ENCODE measurements around the gene FRY.

- TF ChIP-seq SNAI2 (CRISPR knock-in tag; IDR thresholded peaks at IDR 0.05), result no peak
- no peak for TF ChIP-seq CREB5 (CRISPR knock-in tag; IDR thresholded peaks at IDR 0.05; ENCODE audit: low read depth)
- TF ChIP-seq ZFP3 (CRISPR knock-in tag; IDR thresholded peaks at IDR 0.05), result no peak
- TF ChIP-seq, protein P1, sequence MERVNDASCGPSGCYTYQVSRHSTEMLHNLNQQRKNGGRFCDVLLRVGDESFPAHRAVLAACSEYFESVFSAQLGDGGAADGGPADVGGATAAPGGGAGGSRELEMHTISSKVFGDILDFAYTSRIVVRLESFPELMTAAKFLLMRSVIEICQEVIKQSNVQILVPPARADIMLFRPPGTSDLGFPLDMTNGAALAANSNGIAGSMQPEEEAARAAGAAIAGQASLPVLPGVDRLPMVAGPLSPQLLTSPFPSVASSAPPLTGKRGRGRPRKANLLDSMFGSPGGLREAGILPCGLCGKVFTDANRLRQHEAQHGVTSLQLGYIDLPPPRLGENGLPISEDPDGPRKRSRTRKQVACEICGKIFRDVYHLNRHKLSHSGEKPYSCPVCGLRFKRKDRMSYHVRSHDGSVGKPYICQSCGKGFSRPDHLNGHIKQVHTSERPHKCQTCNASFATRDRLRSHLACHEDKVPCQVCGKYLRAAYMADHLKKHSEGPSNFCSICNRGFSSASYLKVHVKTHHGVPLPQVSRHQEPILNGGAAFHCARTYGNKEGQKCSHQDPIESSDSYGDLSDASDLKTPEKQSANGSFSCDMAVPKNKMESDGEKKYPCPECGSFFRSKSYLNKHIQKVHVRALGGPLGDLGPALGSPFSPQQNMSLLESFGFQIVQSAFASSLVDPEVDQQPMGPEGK (CRISPR knock-in tag; IDR thresholded peaks at IDR 0.05; ENCODE audit: borderline replicate concordance), result no peak
- TF ChIP-seq CSDC2 (CRISPR knock-in tag; IDR thresholded peaks at IDR 0.05), result no peak
- TF ChIP-seq TCF4 (CRISPR knock-in tag; IDR thresholded peaks at IDR 0.05; ENCODE audit: borderline replicate concordance), result no peak
- TF ChIP-seq TOX (CRISPR knock-in tag; IDR thresholded peaks at IDR 0.05; ENCODE audit: borderline replicate concordance), result no peak
- TF ChIP-seq PPARA (CRISPR knock-in tag; IDR thresholded peaks at IDR 0.05; ENCODE audit: borderline replicate concordance), result no peak
- TF ChIP-seq ZFP30 (CRISPR knock-in tag; IDR thresholded peaks at IDR 0.05), result no peak
- TF ChIP-seq ZNF70 (CRISPR knock-in tag; IDR thresholded peaks at IDR 0.05), result no peak
- no peak for TF ChIP-seq GLIS3 (CRISPR knock-in tag; IDR thresholded peaks at IDR 0.05)
- TF ChIP-seq, protein P2, sequence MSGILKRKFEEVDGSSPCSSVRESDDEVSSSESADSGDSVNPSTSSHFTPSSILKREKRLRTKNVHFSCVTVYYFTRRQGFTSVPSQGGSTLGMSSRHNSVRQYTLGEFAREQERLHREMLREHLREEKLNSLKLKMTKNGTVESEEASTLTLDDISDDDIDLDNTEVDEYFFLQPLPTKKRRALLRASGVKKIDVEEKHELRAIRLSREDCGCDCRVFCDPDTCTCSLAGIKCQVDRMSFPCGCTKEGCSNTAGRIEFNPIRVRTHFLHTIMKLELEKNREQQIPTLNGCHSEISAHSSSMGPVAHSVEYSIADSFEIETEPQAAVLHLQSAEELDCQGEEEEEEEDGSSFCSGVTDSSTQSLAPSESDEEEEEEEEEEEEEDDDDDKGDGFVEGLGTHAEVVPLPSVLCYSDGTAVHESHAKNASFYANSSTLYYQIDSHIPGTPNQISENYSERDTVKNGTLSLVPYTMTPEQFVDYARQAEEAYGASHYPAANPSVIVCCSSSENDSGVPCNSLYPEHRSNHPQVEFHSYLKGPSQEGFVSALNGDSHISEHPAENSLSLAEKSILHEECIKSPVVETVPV (CRISPR knock-in tag; IDR thresholded peaks at IDR 0.05), result no peak
- TF ChIP-seq ARNTL (CRISPR knock-in tag; IDR thresholded peaks at IDR 0.05; ENCODE audit: borderline replicate concordance, low read depth), result no peak
- TF ChIP-seq, protein P3, sequence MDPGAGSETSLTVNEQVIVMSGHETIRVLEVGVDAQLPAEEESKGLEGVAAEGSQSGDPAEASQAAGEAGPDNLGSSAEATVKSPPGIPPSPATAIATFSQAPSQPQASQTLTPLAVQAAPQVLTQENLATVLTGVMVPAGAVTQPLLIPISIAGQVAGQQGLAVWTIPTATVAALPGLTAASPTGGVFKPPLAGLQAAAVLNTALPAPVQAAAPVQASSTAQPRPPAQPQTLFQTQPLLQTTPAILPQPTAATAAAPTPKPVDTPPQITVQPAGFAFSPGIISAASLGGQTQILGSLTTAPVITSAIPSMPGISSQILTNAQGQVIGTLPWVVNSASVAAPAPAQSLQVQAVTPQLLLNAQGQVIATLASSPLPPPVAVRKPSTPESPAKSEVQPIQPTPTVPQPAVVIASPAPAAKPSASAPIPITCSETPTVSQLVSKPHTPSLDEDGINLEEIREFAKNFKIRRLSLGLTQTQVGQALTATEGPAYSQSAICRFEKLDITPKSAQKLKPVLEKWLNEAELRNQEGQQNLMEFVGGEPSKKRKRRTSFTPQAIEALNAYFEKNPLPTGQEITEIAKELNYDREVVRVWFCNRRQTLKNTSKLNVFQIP (CRISPR knock-in tag; IDR thresholded peaks at IDR 0.05; ENCODE audit: borderline replicate concordance, low read depth), result no peak
Measured at GRCh38 chr13:32175943-32176342, 144.4 kb downstream of the FRY start.

All from SK-N-SH treated with all-trans-retinoic acid at 6 μM for 48 hours (cell line).